ENCODE measurements around the gene CASKIN2.

DNA sequence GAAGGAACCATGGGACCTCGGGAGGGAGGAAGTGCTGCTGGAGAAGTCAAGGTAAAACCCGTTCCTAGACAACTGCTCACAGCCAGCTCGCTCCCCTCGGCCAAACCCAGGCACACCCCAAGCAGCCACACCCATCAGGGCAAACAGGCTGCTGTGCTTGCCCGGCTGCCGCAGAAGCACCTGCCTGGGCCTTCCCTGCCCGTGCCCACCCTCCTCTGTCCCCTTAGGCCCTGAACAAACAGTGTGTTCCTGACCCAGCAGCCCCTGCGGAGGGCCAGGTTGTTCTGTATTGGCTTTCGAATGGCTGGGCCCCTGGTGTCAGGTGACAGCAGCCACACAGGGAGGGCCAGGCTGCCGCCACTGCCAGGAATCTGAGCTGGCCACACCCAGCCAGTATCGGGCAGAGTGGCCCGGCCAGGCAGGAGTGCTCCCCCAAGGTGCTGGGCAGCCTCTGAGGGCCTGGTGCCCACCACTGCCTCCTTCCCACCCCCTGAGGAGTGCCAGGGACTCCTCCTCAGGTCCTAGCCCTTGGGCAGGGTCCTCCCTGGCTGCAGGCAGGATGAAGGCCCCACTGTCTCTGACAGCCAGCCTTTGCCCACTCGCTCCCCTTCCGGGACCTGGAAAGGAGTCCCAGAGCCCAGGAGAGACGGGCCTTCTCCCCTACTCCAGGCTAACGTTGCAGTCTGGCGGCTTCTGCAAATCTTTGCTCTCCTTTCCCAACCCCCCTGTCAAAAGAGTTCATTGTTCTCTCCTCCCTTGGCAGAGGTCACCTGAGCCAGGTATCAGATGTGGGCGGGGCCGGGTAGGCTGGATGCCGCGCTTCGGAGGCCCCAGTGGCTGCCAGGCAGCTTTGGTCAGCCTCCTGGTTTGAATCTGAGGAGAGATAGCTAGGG is 34.2 kb upstream of the CASKIN2 start:
- TF ChIP-seq CTCF (IDR thresholded peaks at IDR 0.05) (no peak), POLR2A (IDR thresholded peaks at IDR 0.05) (no peak)
